GM06990 (cell line): ENCODE measurements around the gene SLC25A38.
A peak's percentile ranks its signal among the peaks of the same experiment; 100 is the strongest.

Experiments used
- DNase-seq: peaks from one replicate; pipeline ENCODE4 v3.0.0-alpha.2; 2011; ENCODE audit not compliant: insufficient read length; ENCODE audit errors: extremely low read depth
- H3K27me3 ChIP-seq: replicated peaks from 2 replicates; pipeline ENCODE4 v1.6.0; 2011; ENCODE audit warnings: low read length; ENCODE audit not compliant: control insufficient read depth, insufficient read depth
- H3K36me3 ChIP-seq: 2 replicates; pipeline ENCODE4 v1.5.1; 2011; ENCODE audit warnings: low read length; ENCODE audit not compliant: control insufficient read depth, insufficient read depth
- H3K4me3 ChIP-seq: replicated peaks from 2 replicates; pipeline ENCODE4 v1.5.1; 2011; ENCODE audit warnings: low read depth, mild to moderate bottlenecking, control low read depth, low read length
- TF ChIP-seq, protein P1 (sequence below): IDR thresholded peaks from 2 replicates; pipeline ENCODE4 v1.5.1; 2011; ENCODE audit warnings: low read length, control low read depth, mild to moderate bottlenecking, inconsistent platforms; ENCODE audit not compliant: insufficient read depth, poor library complexity, severe bottlenecking

SLC25A38 gene

DNA sequence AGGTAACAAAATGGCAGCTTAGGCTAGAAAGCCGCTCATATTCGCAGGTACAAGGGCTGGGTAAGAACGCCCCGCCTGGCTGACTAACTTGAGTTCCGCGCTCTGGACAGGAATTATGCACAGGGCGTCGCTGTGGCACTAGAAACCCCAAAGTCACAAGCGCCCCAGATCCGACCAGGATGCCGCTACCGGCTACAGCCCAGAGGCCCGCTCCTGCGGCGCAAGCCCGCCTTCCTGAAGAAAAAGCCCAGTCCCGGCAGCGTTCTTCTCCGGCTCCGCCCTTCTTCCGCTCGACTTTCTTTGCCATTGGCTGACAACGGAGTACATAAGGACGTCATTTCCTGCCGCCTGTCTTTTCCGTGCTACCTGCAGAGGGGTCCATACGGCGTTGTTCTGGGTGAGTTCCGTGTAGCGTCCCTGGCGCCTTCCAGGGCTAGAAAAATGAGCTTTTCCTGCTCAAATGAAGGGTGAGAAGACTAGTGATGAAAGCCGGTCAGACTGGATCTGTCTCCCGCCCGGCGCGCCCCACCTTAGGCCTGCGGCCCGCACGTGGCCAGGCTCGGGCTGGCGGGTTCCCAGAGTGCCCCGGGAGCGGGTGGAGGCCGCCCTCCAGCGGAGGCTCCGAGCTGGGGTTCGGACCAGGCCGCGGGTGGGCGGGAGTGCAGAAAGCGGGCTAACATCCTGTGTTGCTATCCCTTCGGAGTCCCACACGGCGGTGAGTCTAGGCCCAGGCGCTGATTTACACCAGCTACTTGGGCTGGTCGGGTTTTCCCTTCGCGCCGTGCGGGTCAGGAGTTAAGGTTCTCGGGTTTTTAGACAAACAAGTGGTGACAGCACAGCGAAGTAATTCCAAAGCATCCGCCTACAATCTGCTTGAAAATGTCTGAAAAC lies 23.4 kb downstream of the SLC25A38 start, which contains the start of gene RPSA:
TSS of gene RPSA (plus strand) at position 353 of the 891 bp plus-strand sequence. CDS start 934 bp downstream, outside the sequence.
- peak; percentile 95 for DNase-seq

DNA sequence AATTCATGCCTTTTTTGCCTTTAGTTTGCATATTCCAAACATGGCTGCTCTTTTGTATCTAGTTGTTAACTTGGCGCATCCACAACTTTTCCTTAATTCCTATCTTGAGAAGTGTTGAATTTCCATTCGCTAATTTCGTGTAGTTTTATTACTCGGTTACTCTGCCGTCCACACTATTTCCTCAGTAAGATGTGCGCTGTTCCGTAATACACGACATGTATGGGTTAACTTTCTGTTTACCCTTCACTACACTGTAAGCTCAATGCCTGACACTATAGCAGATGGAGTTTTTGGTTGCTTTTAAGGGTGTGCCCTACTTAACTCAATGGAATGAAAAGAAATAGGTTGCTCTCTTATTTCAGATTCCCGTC lies 24.1 kb downstream of the SLC25A38 start:
- no peak for DNase-seq
- no peaks in the 10 kb centered on the region for H3K27me3 ChIP-seq
- TF ChIP-seq, protein P1, sequence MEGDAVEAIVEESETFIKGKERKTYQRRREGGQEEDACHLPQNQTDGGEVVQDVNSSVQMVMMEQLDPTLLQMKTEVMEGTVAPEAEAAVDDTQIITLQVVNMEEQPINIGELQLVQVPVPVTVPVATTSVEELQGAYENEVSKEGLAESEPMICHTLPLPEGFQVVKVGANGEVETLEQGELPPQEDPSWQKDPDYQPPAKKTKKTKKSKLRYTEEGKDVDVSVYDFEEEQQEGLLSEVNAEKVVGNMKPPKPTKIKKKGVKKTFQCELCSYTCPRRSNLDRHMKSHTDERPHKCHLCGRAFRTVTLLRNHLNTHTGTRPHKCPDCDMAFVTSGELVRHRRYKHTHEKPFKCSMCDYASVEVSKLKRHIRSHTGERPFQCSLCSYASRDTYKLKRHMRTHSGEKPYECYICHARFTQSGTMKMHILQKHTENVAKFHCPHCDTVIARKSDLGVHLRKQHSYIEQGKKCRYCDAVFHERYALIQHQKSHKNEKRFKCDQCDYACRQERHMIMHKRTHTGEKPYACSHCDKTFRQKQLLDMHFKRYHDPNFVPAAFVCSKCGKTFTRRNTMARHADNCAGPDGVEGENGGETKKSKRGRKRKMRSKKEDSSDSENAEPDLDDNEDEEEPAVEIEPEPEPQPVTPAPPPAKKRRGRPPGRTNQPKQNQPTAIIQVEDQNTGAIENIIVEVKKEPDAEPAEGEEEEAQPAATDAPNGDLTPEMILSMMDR, result no peak
- peaks cover 17% of the 10 kb centered on the region for H3K36me3 ChIP-seq
- H3K4me3 ChIP-seq, result peak overlapping the region; percentile 71

More for the DNA sequence above, 23.4 kb downstream of the SLC25A38 start, which contains the start of gene RPSA:
- H3K4me3 ChIP-seq, result peak within 1 kb of the TSS; percentile 71
- H3K27me3 ChIP-seq, result no peaks in the 10 kb centered on the region
- H3K36me3 ChIP-seq, result peaks cover 16% of the 10 kb centered on the region
- TF ChIP-seq, protein P1, result peak; percentile 51

DNA sequence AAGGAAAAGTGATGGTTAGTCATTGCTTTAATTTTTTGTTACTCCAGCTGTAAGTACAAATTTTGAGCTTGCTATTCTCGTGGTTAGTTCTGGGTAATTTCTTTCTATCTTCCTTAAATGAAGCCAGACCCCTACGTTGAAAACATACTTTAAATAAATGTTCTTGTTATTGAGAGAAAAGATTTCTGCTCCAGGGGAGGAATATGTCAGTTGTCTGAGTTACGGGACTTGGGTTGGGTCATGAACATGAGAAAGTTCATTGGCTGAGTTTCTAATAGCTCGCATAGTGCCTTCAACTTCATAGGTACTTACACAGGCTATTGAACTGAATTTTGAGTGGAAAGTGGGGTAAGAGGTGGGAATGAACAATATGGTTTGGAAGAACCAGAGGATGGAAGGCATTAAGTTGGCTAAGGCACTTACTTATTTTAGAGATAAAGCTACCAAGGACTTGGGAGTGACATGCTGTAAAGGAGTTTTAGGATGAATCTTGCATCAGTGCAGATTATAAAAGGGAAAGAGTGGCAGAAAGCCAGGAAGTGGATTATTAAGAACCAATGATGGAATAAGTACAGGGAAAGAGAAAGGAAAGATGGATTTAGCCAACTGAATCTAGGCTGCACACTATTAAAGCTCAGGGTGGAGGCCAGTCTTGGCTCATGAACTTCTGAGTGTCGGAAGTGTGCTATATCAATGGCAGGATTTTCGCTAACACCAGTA lies 24.8 kb downstream of the SLC25A38 start:
- Histone ChIP-seq H3K36me3 (peaks cover 22% of the 10 kb centered on the region), H3K27me3 (no peaks in the 10 kb centered on the region), H3K4me3 (peak overlapping the region; percentile 71)
- DNase-seq, result no peak
- TF ChIP-seq, protein P1, result no peak

GRCh38 chr3:39408493-39409372 lies 25.6 kb downstream of the SLC25A38 start:
- Histone ChIP-seq H3K36me3 (peaks cover 25% of the 10 kb centered on the region), H3K27me3 (no peaks in the 10 kb centered on the region), H3K4me3 (peak overlapping the region; percentile 71)
- TF ChIP-seq, protein P1, result no peak
- no peak for DNase-seq

GRCh38 chr3:39409514-39410136 lies 26.5 kb downstream of the SLC25A38 start:
- Histone ChIP-seq H3K36me3 (peaks cover 31% of the 10 kb centered on the region), H3K27me3 (no peaks in the 10 kb centered on the region), H3K4me3 (no peak overlapping the region; the same call in 1 of the 2 replicates)
- TF ChIP-seq, protein P1, result no peak
- no peak for DNase-seq
